IMR-90 (cell line): ENCODE measurements around the gene PLN. TPM values are rescaled to one million over a fixed set of nuclear protein-coding genes. Genes with fewer than 3 reads are reported as not detected.

ENCODE experiments used
- ATAC-seq: fragments of 200-7000 bp; cut with Tn5 transposase; 2 replicates; pipeline ENCODE4 v1.9.1; 2020; ENCODE audit warnings: low read depth, mild to moderate bottlenecking, moderate library complexity
- BruUV-seq: library from RNA; stranded (reverse); fragments of 400-500 nt; replicated peaks from 2 replicates; lab custom pipeline; 2021; lab: Mats Ljungman, UMichigan
- CTCF ChIA-PET: fragments of 300-600 bp; formaldehyde crosslinking; extraction: SDS; loops from one replicate; lab custom pipeline; 2021; ENCODE audit warnings: antibody characterized with exemption; lab: Yijun Ruan, JAX
- POLR2A ChIA-PET: fragments of 300-600 bp; sonication (Branson Sonifier 250); formaldehyde crosslinking; loops from one replicate; lab custom pipeline; 2022; ENCODE audit warnings: antibody characterized with exemption; ENCODE audit not compliant: unreplicated experiment; lab: Charles Lee
- DNase-seq: peaks from one replicate; pipeline ENCODE4 v3.0.0; 2013
- H2AFZ ChIP-seq: replicated peaks from 2 replicates; pipeline ENCODE3; 2013; ENCODE audit warnings: low read length, mild to moderate bottlenecking; ENCODE audit not compliant: poor library complexity
- H2AK5ac ChIP-seq: 2 replicates; pipeline ENCODE4 v1.6.1; 2013; ENCODE audit warnings: low read depth, low read length, inconsistent platforms
- H2AK9ac ChIP-seq: replicated peaks from 2 replicates; pipeline ENCODE3; 2013; ENCODE audit warnings: mild to moderate bottlenecking, low read depth, low read length, moderate library complexity; ENCODE audit not compliant: poor library complexity
- H2BK120ac ChIP-seq: 2 replicates; pipeline ENCODE4 v1.6.1; 2013; ENCODE audit warnings: low read depth, low read length, inconsistent platforms
- H2BK15ac ChIP-seq: 3 replicates; pipeline ENCODE4 v1.6.1; 2013; ENCODE audit warnings: low read depth, low read length, inconsistent platforms
- H2BK20ac ChIP-seq: 2 replicates; pipeline ENCODE4 v1.6.1; 2013; ENCODE audit warnings: low read depth, mild to moderate bottlenecking, inconsistent platforms, low read length, moderate library complexity
- H2BK5ac ChIP-seq: 2 replicates; pipeline ENCODE4 v1.6.1; 2013; ENCODE audit warnings: mild to moderate bottlenecking, low read depth, low read length, inconsistent platforms; ENCODE audit not compliant: poor library complexity, severe bottlenecking
- H3K14ac ChIP-seq: replicated peaks from 2 replicates; pipeline ENCODE4 v1.6.1; 2013; ENCODE audit warnings: low read depth, low read length, inconsistent platforms
- H3K18ac ChIP-seq: 2 replicates; pipeline ENCODE4 v1.6.1; 2013; ENCODE audit warnings: low read depth, low read length, control low read depth
- H3K23ac ChIP-seq: 2 replicates; pipeline ENCODE4 v1.6.1; 2013; ENCODE audit warnings: low read depth, low read length, inconsistent platforms
- H3K27ac ChIP-seq: 2 replicates; pipeline ENCODE4 v1.5.1; 2013; ENCODE audit warnings: mild to moderate bottlenecking, control low read depth, low read length; ENCODE audit not compliant: insufficient read depth
- H3K27me3 ChIP-seq: 2 replicates; pipeline ENCODE4 v1.6.1; 2013; ENCODE audit warnings: low read length; ENCODE audit not compliant: control insufficient read depth, insufficient read depth
- H3K36me3 ChIP-seq: 2 replicates; pipeline ENCODE4 v1.6.1; 2013; ENCODE audit warnings: low read length, mixed read lengths; ENCODE audit not compliant: control insufficient read depth, insufficient read depth
- H3K4ac ChIP-seq: 2 replicates; pipeline ENCODE4 v1.6.1; 2013; ENCODE audit warnings: low read depth, low read length, inconsistent platforms
- H3K4me1 ChIP-seq: 2 replicates; pipeline ENCODE4 v1.6.1; 2013; ENCODE audit warnings: low read length, mixed read lengths; ENCODE audit not compliant: control insufficient read depth, insufficient read depth
- H3K4me2 ChIP-seq: 2 replicates; pipeline ENCODE4 v1.6.1; 2013; ENCODE audit warnings: low read depth, mild to moderate bottlenecking, control low read depth, low read length, moderate library complexity
- H3K4me3 ChIP-seq: 2 replicates; pipeline ENCODE4 v1.5.1; 2013; ENCODE audit warnings: low read depth, mild to moderate bottlenecking, control low read depth, low read length, moderate library complexity; ENCODE audit not compliant: insufficient read depth
- H3K56ac ChIP-seq: 2 replicates; pipeline ENCODE4 v1.6.1; 2013; ENCODE audit warnings: low read length, inconsistent platforms; ENCODE audit not compliant: insufficient read depth; ENCODE audit errors: extremely low read depth
- H3K79me1 ChIP-seq, 2 experiments: 2 replicates each; pipeline ENCODE4 v1.6.1; 2013; ENCODE audit warnings: low read length in 2 of 2, inconsistent platforms in 1 of 2, low read depth in 1 of 2
- H3K9ac ChIP-seq: 2 replicates; pipeline ENCODE4 v1.6.1; 2013; ENCODE audit warnings: low read depth, low read length, control low read depth
- H3K9me1 ChIP-seq: 2 replicates; pipeline ENCODE4 v1.6.1; 2013; ENCODE audit warnings: low read length, inconsistent platforms; ENCODE audit not compliant: insufficient read depth
- H3K9me3 ChIP-seq: 2 replicates; pipeline ENCODE4 v1.6.1; 2013; ENCODE audit warnings: low read length; ENCODE audit not compliant: control insufficient read depth, insufficient read depth
- H4K20me1 ChIP-seq: 2 replicates; pipeline ENCODE4 v1.6.1; 2013; ENCODE audit warnings: low read length, inconsistent platforms; ENCODE audit not compliant: insufficient read depth
- H4K5ac ChIP-seq: 2 replicates; pipeline ENCODE4 v1.6.1; 2013; ENCODE audit warnings: mild to moderate bottlenecking, low read depth, low read length, control low read depth
- H4K8ac ChIP-seq, 2 experiments: 2 replicates each; pipeline ENCODE4 v1.6.1; 2013; ENCODE audit warnings: low read depth in 2 of 2, low read length in 2 of 2, control low read depth in 1 of 2, inconsistent platforms in 1 of 2
- H4K91ac ChIP-seq: 2 replicates; pipeline ENCODE4 v1.6.1; 2013; ENCODE audit warnings: low read depth, low read length, inconsistent platforms; ENCODE audit not compliant: insufficient read depth
- BHLHE40 ChIP-seq: fragments of 150-350 bp; IDR thresholded peaks from 2 replicates; pipeline ENCODE4 v1.6.1; 2016; ENCODE audit warnings: mild to moderate bottlenecking, low read depth, low read length
- FOS ChIP-seq: fragments of 150-350 bp; IDR thresholded peaks from 2 replicates; pipeline ENCODE4 v1.6.1; 2016; ENCODE audit warnings: low read depth, low read length
- MXI1 ChIP-seq: IDR thresholded peaks from 2 replicates; pipeline ENCODE4 v1.6.1; 2012; ENCODE audit warnings: low read depth, mild to moderate bottlenecking, low read length, moderate library complexity, borderline replicate concordance
- RAD21 ChIP-seq: IDR thresholded peaks from 2 replicates; pipeline ENCODE4 v1.6.1; 2012; ENCODE audit warnings: low read length, improper control_type of control experiment
- RCOR1 ChIP-seq: IDR thresholded peaks from 2 replicates; pipeline ENCODE4 v1.6.1; 2012; ENCODE audit warnings: mild to moderate bottlenecking, low read length, improper control_type of control experiment; ENCODE audit not compliant: insufficient replicate concordance
- WGBS, 2 experiments: methylation state at CpG; one replicate each; pipeline versions ENCODE4 v1.1.5 to v1.1.7; 2013; ENCODE audit warnings: missing lambda C conversion rate in 2 of 2; ENCODE audit not compliant: insufficient read length in 1 of 2; ENCODE audit errors: extremely low coverage in 2 of 2; 5-methylcytosine and 5-hydroxymethylcytosine counted together
- dilution Hi-C: fragments of 300-500 bp; cut with HindIII; formaldehyde crosslinking; loops from one replicate; pipeline ENCODE4 v1.14.3; 2018; ENCODE audit warnings: low sequenced_read_pairs; ENCODE audit not compliant: unreplicated experiment
- in situ Hi-C: fragments of 300-500 bp; cut with MboI; formaldehyde crosslinking; loops from 3 replicates; pipeline ENCODE4 v1.14.3; 2019; ENCODE audit warnings: low sequenced_read_pairs, inconsistent platforms, mixed read lengths
- intact Hi-C: fragments of 100-400 bp; cut with micrococcal nuclease; formaldehyde crosslinking; loops from 2 replicates; pipeline ENCODE4 v1.10.0; 2022
- polyA plus RNA-seq, 3 experiments: library from polyadenylated mRNA; depleted of rRNA; stranded (reverse); fragments of >200 nt; gene quantifications; 2 replicates each; pipeline ENCODE4 v1.2.3, GENCODE V29; 2012; ENCODE audit warnings: low replicate concordance in 1 of 3
- total RNA-seq: library from RNA; depleted of rRNA; stranded (reverse); fragments of >200 nt; gene quantifications from 2 replicates; pipeline ENCODE4 v1.2.3, GENCODE V29; 2012

PLN gene
- total and polyA plus RNA-seq, 2 of the 4 experiments (the other 2 are of a cell fraction): under 0.01 TPM; not detected in 1

DNA sequence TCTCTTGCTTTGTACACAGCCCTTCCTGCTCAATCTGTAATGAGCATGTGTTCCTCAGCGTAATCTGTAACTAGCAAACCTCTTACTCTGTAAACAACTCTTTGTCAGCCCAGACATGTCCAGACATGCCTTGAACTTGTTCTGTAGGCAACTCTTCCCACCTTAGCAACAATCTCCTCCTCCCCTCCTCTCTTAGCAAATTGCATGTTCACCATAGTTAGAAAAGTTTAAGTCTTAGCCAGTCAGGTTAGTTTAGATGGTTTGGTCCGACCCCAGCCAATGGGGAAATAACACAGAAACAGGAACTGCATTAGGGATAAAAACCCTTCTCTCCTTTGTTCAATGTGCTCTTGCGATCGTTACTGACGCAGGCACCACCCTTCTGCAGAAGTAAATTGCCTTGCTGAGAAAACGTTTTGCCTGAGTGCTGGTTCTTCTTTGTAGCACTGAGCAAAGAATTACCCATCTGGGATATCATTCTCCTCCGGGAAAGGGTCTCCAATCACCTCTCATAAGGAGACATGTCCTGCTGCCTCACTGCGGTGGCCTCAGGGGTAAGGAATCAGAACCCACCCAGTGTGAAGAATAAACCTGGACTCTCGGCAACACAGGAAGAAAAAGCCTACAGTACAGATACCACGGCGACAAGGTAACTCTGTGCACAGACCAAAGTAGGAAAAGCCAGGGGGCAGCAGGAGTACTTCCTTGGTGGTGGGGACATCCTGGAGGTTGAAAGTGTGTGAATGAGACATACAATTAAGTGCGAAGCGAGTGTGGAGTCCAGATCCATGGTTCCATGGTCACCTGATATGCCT is 26.2 kb downstream of the PLN start:
- peak overlapping the region; percentile 45; the same call in 1 of the 2 replicates for H4K91ac ChIP-seq
- peak; percentile 39 for DNase-seq
- H3K9me3 ChIP-seq: peaks cover 16% of the 10 kb centered on the region
- 0 out of 2 replicates have a peak overlapping the region, but pooled peaks have one; percentile 1 for H3K56ac ChIP-seq
- no peak overlapping the region for H2AK5ac ChIP-seq
- peak overlapping the region; percentile 50 for H3K4ac ChIP-seq
- H3K18ac ChIP-seq: peak overlapping the region; percentile 76
- TF ChIP-seq MXI1 (no peak), BHLHE40 (no peak), RCOR1 (no peak), RAD21 (no peak), FOS (no peak)
- ATAC-seq: no peak
- peak overlapping the region; percentile 58 for H2BK120ac ChIP-seq
- no peaks in the 10 kb centered on the region for H3K9me1 ChIP-seq
- H3K27me3 ChIP-seq: no peaks in the 10 kb centered on the region
- in situ Hi-C loops (no loop called here), intact Hi-C loops (no loop called here), dilution Hi-C loops (no loop called here)
- POLR2A ChIA-PET: no interaction called here
- H2BK5ac ChIP-seq: peak overlapping the region; percentile 93
- H2BK20ac ChIP-seq: peak overlapping the region; percentile 66
- no peaks in the 10 kb centered on the region for H3K4me1 ChIP-seq
- no peak overlapping the region for H3K4me2 ChIP-seq
- no peak overlapping the region for H3K4me3 ChIP-seq
- CTCF ChIA-PET: no interaction called here
- peak overlapping the region; percentile 59; the same call in 1 of the 2 replicates for H3K27ac ChIP-seq
- H3K9ac ChIP-seq: no peak overlapping the region
- peaks cover 23 to 30% of the 10 kb centered on the region in 2 experiments for H3K79me1 ChIP-seq
- no peaks in the 10 kb centered on the region for H4K20me1 ChIP-seq
- WGBS, 2 experiments: 100% methylated on average over 4 of the region's 13 CpGs; no CpG with 5 or more reads in 1 of the 2 experiments
- no peak overlapping the region for H2BK15ac ChIP-seq
- no peak overlapping the region for H3K23ac ChIP-seq
- H4K8ac ChIP-seq: peak overlapping the region; percentile 46 to 56; a peak in 2 of 4 replicates
- H3K36me3 ChIP-seq: peaks cover 10% of the 10 kb centered on the region
- H2AK9ac ChIP-seq: peak overlapping the region; percentile 82
- H2AFZ ChIP-seq: no peak overlapping the region
- no TSS peak for BruUV-seq
- 0 out of 2 replicates have a peak overlapping the region, but pooled peaks have one; percentile 71 for H3K14ac ChIP-seq
- H4K5ac ChIP-seq: peak overlapping the region; percentile 84
